ENCODE measurements around the gene PRKCI. TPM values are rescaled to one million over a fixed set of nuclear protein-coding genes. Genes with fewer than 3 reads are reported as not detected.

The PRKCI gene
- total RNA-seq, 2 donors from 2014 or later = 22.5 to 52.9 TPM

GRCh38 chr3:170307671-170308405, 85.6 kb downstream of the PRKCI start:
- Histone ChIP-seq H3K36me3 (no peaks in the 10 kb centered on the region), H3K27ac (no peak overlapping the region), H3K4me1 (ENCODE audit: control insufficient read depth in 1 of 2, low read depth in 2 of 2) (no peaks in the 10 kb centered on the region), H3K4me3 (no peak overlapping the region), H3K9me3 (no peaks in the 10 kb centered on the region), H3K27me3 (replicated peaks; ENCODE audit: insufficient read depth) (no peaks in the 10 kb centered on the region)
- TF ChIP-seq CTCF (IDR thresholded peaks at IDR 0.05) = no peak
- DNase-seq (ENCODE audit: low spot score) (no peak), ATAC-seq (ENCODE audit: insufficient number of reproducible peaks, low FRiP score, low read depth) (no peak)

- Histone ChIP-seq H3K27me3 (replicated peaks; ENCODE audit: insufficient read depth) (no peaks in the 10 kb centered on the region), H3K4me3 (no peak overlapping the region)
- TF ChIP-seq CTCF (IDR thresholded peaks at IDR 0.05) = no peak
These were observed 86.8 kb downstream of the PRKCI start for GRCh38 chr3:170309046-170309445.

GRCh38 chr3:170317954-170318353, 95.7 kb downstream of the PRKCI start:
- no peaks in the 10 kb centered on the region for H3K27me3 ChIP-seq (replicated peaks; ENCODE audit: insufficient read depth)
- DNase-seq (ENCODE audit: low spot score) = no peak
- no peak overlapping the region for H3K4me3 ChIP-seq
- no peak for TF ChIP-seq CTCF (IDR thresholded peaks at IDR 0.05)
- no peak for ATAC-seq (ENCODE audit: insufficient number of reproducible peaks, low FRiP score, low read depth)
- H3K4me1 ChIP-seq (ENCODE audit: control insufficient read depth in 1 of 2, low read depth in 2 of 2) = no peaks in the 10 kb centered on the region
- no peaks in the 10 kb centered on the region for H3K36me3 ChIP-seq
- no peak overlapping the region for H3K27ac ChIP-seq
- no peaks in the 10 kb centered on the region for H3K9me3 ChIP-seq

More at GRCh38 chr3:170309046-170309445, 86.8 kb downstream of the PRKCI start:
- DNase-seq (ENCODE audit: low spot score) (no peak), ATAC-seq (ENCODE audit: insufficient number of reproducible peaks, low FRiP score, low read depth) (no peak)
- Histone ChIP-seq H3K9me3 (no peaks in the 10 kb centered on the region), H3K4me1 (ENCODE audit: control insufficient read depth in 1 of 2, low read depth in 2 of 2) (no peaks in the 10 kb centered on the region), H3K36me3 (no peaks in the 10 kb centered on the region), H3K27ac (no peak overlapping the region)

DNA sequence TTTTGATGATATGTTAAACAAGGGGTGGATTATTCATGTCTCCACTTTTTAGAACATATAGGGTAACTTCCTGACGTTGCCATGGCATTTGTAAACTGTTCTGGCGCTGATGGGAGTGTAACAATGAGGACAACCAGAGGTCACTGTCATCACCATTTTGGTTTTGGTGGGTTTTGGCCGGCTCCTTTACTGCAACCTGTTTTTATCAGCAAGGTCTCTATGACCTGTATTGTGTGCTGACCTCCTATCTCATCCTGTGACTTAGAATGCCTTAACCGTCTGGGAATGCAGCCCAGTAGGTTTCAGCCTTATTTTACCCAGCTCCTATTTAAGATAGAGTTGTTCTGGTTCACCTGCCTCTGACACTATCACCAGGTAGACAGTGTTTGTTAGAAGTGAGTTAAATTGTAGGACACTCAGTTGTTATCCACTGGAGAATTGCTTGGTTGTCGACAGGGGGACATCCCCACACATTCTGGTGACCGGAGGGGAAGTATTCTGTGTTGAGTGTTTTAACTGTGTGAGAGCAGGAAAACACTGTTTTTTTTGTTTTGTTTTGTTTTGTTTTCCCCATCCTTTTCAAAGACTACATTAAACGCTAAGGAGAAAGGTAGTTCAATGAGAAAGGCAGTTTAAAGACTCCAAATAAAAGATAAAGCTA, 98.4 kb downstream of the PRKCI start:
- Histone ChIP-seq H3K4me3 (no peak overlapping the region), H3K4me1 (ENCODE audit: control insufficient read depth in 1 of 2, low read depth in 2 of 2) (no peaks in the 10 kb centered on the region), H3K27me3 (replicated peaks; ENCODE audit: insufficient read depth) (no peaks in the 10 kb centered on the region), H3K36me3 (no peaks in the 10 kb centered on the region), H3K9me3 (no peaks in the 10 kb centered on the region), H3K27ac (no peak overlapping the region)
- DNase-seq (ENCODE audit: low spot score) (no peak), ATAC-seq (ENCODE audit: insufficient number of reproducible peaks, low FRiP score, low read depth) (no peak)
- no peak for TF ChIP-seq CTCF (IDR thresholded peaks at IDR 0.05)

DNA sequence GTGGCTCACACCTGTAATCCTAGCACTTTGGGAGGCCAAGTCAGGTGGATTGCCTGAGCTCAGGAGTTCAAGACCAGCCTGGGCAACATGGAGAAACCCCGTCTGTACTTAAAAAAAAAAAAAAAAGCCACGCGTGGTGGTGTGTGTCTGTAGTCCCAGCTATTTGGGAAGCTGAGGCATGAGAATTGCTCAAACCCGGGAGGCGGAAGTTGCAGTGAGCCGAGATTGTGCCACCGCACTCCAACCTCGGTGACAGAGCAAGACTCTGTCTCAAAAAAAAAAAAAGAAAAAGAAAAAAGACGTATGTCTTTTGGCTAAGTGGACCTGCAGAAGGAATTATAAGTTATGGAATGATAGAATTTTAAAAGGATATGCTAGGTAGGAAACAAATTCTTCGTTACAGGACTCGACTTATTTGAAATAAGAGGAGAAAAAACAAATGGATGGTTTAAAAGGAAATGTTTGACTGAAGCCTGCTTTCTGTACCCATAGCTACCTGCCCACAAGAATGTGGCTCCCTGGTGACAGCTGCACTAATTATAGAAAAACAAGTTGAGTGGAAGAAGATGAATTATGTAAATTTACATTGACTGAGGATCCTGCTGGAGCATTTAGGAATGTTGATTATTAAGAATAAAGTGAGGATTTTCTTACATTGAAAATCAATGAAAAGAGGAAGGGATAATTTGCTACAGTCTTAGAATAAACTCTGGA, 99.3 kb downstream of the PRKCI start:
- Histone ChIP-seq H3K4me3 (no peak overlapping the region), H3K36me3 (no peaks in the 10 kb centered on the region), H3K4me1 (ENCODE audit: control insufficient read depth in 1 of 2, low read depth in 2 of 2) (no peaks in the 10 kb centered on the region), H3K27me3 (replicated peaks; ENCODE audit: insufficient read depth) (no peaks in the 10 kb centered on the region), H3K9me3 (no peaks in the 10 kb centered on the region), H3K27ac (no peak overlapping the region)
- ATAC-seq (ENCODE audit: insufficient number of reproducible peaks, low FRiP score, low read depth) = no peak
- TF ChIP-seq CTCF (IDR thresholded peaks at IDR 0.05) = no peak
- DNase-seq (ENCODE audit: low spot score) = no peak

Data from thoracic aorta (tissue), 2 donors.